ENCODE results near the gene GPN2. TPM values are rescaled to one million over a fixed set of nuclear protein-coding genes. Genes with fewer than 3 reads are reported as not detected.
A peak's percentile ranks its signal among the peaks of the same experiment; 100 is the strongest.

The GPN2 gene
- total and polyA plus RNA-seq, 9 of the 15 experiments (the other 6 are each of a cell fraction or from before 2014, with no cell fraction given), result 9.9 to 58.8 (median 20.4) TPM

- TF ChIP-seq JUND (IDR thresholded peaks at IDR 0.05; ENCODE audit: borderline replicate concordance, low read depth, low read length) (no peak; the same call in 1 of the 2 replicates), JUND (tag; IDR thresholded peaks at IDR 0.05; ENCODE audit: borderline replicate concordance, low read depth, low read length) (peak; percentile 12; the same call in 2 of the 3 replicates), SAFB (IDR thresholded peaks at IDR 0.05; ENCODE audit: borderline replicate concordance, low read depth, low read length) (no peak), MCM5 (IDR thresholded peaks at IDR 0.05; ENCODE audit: low read depth) (no peak), REST (IDR thresholded peaks at IDR 0.05; ENCODE audit: borderline replicate concordance) (peak; percentile 60), REST (CRISPR knock-in tag; IDR thresholded peaks at IDR 0.05; ENCODE audit: low read depth) (0 out of 2 replicates have a peak, but pooled peaks have one; percentile 63), ZNF511 (CRISPR knock-in tag; IDR thresholded peaks at IDR 0.05) (peak; percentile 93), ZNF407 (IDR thresholded peaks at IDR 0.05; ENCODE audit: low read depth) (no peak), CGGBP1 (CRISPR knock-in tag; IDR thresholded peaks at IDR 0.05) (0 out of 2 replicates have a peak, but pooled peaks have one; percentile 39)
Measured at GRCh38 chr1:26900001-26900814, 10.1 kb upstream of the GPN2 start, which contains the start of gene GPATCH3 (continued).

Measured in K562 (cell line).